ENCODE measurements around the gene YBX3.

DNA sequence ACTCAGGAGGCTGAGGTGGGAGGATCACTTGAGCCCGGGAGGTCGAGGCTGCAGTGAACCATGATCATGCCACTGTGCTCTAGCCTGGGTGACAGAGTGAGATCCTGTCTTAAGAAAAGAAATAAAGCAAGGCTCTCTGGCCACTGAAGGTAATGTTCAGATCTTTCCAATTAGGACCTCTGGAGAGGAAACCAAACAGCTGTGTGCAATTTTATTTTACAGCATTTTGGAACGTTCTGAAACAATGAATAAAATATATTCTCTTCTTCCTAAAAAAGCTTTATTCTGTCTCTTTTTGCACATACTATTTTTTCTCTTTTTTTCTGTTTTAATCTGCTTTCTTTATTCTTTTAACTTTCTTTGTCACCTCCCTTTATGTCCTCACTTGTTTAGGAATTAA, 5.0 kb upstream of the YBX3 start:
- TF ChIP-seq, protein P1, sequence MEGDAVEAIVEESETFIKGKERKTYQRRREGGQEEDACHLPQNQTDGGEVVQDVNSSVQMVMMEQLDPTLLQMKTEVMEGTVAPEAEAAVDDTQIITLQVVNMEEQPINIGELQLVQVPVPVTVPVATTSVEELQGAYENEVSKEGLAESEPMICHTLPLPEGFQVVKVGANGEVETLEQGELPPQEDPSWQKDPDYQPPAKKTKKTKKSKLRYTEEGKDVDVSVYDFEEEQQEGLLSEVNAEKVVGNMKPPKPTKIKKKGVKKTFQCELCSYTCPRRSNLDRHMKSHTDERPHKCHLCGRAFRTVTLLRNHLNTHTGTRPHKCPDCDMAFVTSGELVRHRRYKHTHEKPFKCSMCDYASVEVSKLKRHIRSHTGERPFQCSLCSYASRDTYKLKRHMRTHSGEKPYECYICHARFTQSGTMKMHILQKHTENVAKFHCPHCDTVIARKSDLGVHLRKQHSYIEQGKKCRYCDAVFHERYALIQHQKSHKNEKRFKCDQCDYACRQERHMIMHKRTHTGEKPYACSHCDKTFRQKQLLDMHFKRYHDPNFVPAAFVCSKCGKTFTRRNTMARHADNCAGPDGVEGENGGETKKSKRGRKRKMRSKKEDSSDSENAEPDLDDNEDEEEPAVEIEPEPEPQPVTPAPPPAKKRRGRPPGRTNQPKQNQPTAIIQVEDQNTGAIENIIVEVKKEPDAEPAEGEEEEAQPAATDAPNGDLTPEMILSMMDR (IDR thresholded peaks at IDR 0.05): no peak
- no peak for TF ChIP-seq EZH2 (IDR thresholded peaks at IDR 0.05; ENCODE audit: borderline replicate concordance, insufficient read depth, low read depth, low read length, poor library complexity, severe bottlenecking)
